Adrenal gland (tissue), 12 donors: ENCODE data around the gene MAGI2. TPM values are rescaled to one million over a fixed set of nuclear protein-coding genes. Genes with fewer than 3 reads are reported as not detected.

Source experiments
- DNase-seq, 7 donors: peaks; one replicate each; pipeline ENCODE4 v3.0.0-alpha.2; 2019 to 2020
- H3K27ac ChIP-seq, 5 donors: fragments of 200-600 bp; sonication (generic) in 4 of 5; 1 replicate in 3 of 5; 2 replicates in 2 of 5; pipeline versions ENCODE4 v1.5.1 to v1.8.0; 2016 to 2020; ENCODE audit warnings: mild to moderate bottlenecking in 1 of 5
- H3K27me3 ChIP-seq: fragments of 200-600 bp; 2 replicates; pipeline ENCODE4 v1.8.0; 2021
- H3K36me3 ChIP-seq, 2 donors: fragments of 200-600 bp; replicated peaks in 1 of 2; 1 replicate in 1 of 2; 2 replicates in 1 of 2; pipeline versions ENCODE4 v1.5.1 to v1.8.0; 2018 to 2022
- H3K4me1 ChIP-seq, 2 donors: fragments of 200-600 bp; replicated peaks in 1 of 2; 1 replicate in 1 of 2; 2 replicates in 1 of 2; pipeline versions ENCODE4 v1.5.1 to v1.8.0; 2018 to 2021
- H3K4me3 ChIP-seq, 4 donors: fragments of 200-600 bp; sonication (generic) in 3 of 4; one replicate each; pipeline ENCODE4 v1.5.1; 2016 to 2018
- H3K9me3 ChIP-seq, 3 donors: fragments of 200-600 bp; sonication (generic) in 1 of 3; replicated peaks in 1 of 3; 1 replicate in 2 of 3; 2 replicates in 1 of 3; pipeline versions ENCODE4 v1.5.1 to v1.8.0; 2016 to 2021
- CTCF ChIP-seq, 6 experiments: fragments of 450-650 bp in 4 of 6; fragments of 200-600 bp in 2 of 6; sonication (generic) in 1 of 6; IDR thresholded peaks; 1 replicate in 5 of 6; 2 replicates in 1 of 6; pipeline versions ENCODE4 v1.5.1 to v1.8.0; 2016 to 2021; ENCODE audit warnings: antibody characterized with exemption in 6 of 6, mild to moderate bottlenecking in 2 of 6, moderate library complexity in 1 of 6
- POLR2A ChIP-seq, 2 donors: fragments of 450-650 bp; IDR thresholded peaks; one replicate each; pipeline ENCODE4 v1.6.1; 2017; ENCODE audit warnings: antibody characterized with exemption in 2 of 2, mild to moderate bottlenecking in 2 of 2, moderate library complexity in 1 of 2
- WGBS, 4 donors: extraction: QIAGEN DNeasy Blood & Tissue Kit in 2 of 4; methylation state at CpG; one replicate each; pipeline versions ENCODE4 v1.1.5 to v1.1.7; 2013 to 2017; 5-methylcytosine and 5-hydroxymethylcytosine counted together
- intact Hi-C, 2 donors: fragments of 100-400 bp; cut with DNase I; formaldehyde crosslinking; loops; one replicate each; pipeline versions ENCODE4 v1.14.1 to v1.15.0; 2022 to 2023
- polyA plus RNA-seq, 3 donors: library from polyadenylated mRNA; stranded (reverse); fragments of 200-250 nt in 2 of 3; fragments of 350-450 nt in 1 of 3; fragmentation: Illumina TruSeq in 1 of 3; extraction: RNeasy Lipid Tissue Mini Kit (QIAGEN cat#74804) in 1 of 3; gene quantifications; one replicate each; pipeline ENCODE4 v1.2.3, GENCODE V29; 2013 to 2014
- total RNA-seq, 9 donors: library from RNA; depleted of rRNA in 4 of 9; stranded (reverse); fragments of >200 nt in 4 of 9; fragments of 120-200 nt in 1 of 9; fragmentation: NEBNext Ultra II Directional in 1 of 9; extraction: Animal tissue kit (Norgen Biotek cat#: 25700) in 1 of 9; gene quantifications; one replicate each; pipeline versions ENCODE4 v1.1.0 to v1.2.4, GENCODE V29; 2013 to 2023
- donor health status: healthy with polysubstance abuse.
- donor health status: Bipolar disorder and iron deficiency.
- donor health status: DM: yes; HTN: yes; CAD: no.
- donor health status: DM: no; HTN: no; CAD: no.
- donor health status: DM: no; HTN: no; CAD: no.
- donor health status: DM: yes; HTN: yes; CAD: no.

The MAGI2 gene
- total and polyA plus RNA-seq, 12 donors, result 3.2 to 37.1 (median 17.1) TPM

DNA sequence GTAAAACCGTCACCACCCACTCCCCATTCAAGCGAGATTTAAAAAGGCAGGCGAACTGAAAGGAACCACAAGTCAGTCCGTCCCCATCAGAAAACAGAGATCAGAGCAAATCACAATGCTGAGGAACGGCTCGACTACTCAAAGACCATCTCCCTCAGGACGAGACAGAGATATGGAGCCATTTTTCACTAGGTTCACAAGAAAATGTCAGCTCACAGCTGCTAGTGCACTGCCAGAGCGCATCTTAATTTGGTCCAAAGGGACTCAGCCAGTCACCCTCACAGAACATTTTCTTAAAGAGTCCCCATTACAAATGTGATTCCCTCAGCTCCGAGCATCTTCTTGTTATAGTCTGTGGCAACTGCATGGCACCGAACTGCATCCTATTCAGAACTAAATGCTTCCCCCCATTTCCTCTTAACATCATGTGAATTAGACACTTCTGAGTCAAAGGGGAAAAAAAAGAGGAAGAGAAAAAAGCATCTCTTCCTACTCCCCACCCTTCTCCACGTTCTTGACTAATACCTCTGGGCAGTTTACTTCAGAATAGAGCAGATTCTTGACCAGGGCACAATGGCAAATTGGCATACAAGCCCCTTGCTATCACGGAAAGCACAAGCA lies 683.9 kb downstream of the MAGI2 start:
- Histone ChIP-seq H3K36me3 (no peaks in the 10 kb centered on the region), H3K4me3 (peak overlapping the region in 1 of 4 donors; percentile 36), H3K4me1 (peaks cover 0 to 14% of the 10 kb centered on the region in 2 donors), H3K27ac (no peak overlapping the region), H3K9me3 (no peaks in the 10 kb centered on the region), H3K27me3 (no peaks in the 10 kb centered on the region)
- intact Hi-C loops, result no loop called here
- WGBS, 4 donors, result 20 to 24% (median 22%) methylated on average over 12 of the region's 12 CpGs
- TF ChIP-seq POLR2A (IDR thresholded peaks at IDR 0.05) (no peak), CTCF (IDR thresholded peaks at IDR 0.05) (no peak)
- DNase-seq, result no peak

DNA sequence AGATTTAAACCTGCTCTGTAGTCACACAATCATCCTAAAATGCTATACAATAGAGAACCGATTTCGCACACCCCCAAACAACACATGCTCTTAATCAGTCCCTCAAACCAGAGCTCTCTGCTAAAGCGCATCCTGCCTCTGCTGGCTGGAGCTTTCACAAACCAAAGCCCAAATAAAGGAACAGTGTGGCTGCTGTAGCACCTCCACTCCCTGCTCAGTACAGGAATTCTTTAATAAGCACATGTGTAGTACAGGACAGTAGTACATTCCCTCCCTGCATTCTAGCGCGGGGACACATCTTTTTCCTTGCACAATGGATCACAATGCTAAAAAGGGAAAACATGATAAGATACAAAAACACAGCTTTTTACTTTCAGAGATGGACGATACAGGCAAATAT lies 684.6 kb downstream of the MAGI2 start:
- H3K4me3 ChIP-seq, result no peak overlapping the region

DNA sequence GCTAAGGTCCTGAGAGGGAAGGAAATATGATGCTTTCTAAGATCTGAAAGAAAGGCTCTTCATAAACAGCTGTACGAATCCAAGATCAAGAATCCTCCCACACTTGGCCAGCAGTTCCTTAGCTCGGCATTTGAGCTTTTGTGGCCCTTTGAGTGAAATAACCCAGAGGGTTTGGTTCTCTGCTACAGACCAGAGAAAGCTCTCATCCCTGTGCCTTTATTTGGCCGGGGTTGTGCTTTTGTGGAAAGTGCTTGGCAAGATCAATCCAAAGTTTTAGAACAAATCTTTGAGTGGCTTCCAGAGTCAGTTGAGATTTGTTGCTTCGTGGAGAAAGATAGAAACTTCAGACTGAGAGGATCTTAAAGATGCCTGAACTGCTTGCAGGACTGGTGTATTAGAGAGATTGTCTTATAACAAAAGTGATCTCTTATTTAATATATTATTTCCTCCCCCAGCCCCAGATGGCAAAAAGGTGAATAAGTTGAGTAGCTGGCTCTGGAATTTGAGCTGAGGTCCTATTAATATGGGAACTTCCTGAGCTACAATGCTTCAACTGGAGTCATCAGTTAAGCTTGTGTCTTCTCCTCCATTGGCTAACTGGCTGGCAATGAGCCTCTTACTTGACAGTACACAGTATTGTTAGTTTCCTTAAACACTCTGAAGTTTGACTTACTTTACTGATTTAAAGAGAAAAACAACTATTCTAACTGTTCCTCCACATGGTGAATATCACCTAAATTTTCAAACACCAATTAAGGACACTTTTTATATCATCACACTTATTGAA lies 687.3 kb downstream of the MAGI2 start:
- Histone ChIP-seq H3K4me1 (peaks cover 0 to 14% of the 10 kb centered on the region in 2 donors), H3K27me3 (no peaks in the 10 kb centered on the region), H3K36me3 (no peaks in the 10 kb centered on the region), H3K9me3 (no peaks in the 10 kb centered on the region), H3K27ac (no peak overlapping the region), H3K4me3 (no peak overlapping the region)
- TF ChIP-seq POLR2A (IDR thresholded peaks at IDR 0.05) (no peak), CTCF (IDR thresholded peaks at IDR 0.05) (no peak)
- DNase-seq, result no peak
- intact Hi-C loops, result no loop called here
- WGBS, 4 donors, result 77 to 86% (median 85%) methylated on average over 4 of the region's 4 CpGs

More for the DNA sequence above, 684.6 kb downstream of the MAGI2 start:
- Histone ChIP-seq H3K4me1 (peaks cover 0 to 14% of the 10 kb centered on the region in 2 donors), H3K27me3 (no peaks in the 10 kb centered on the region), H3K27ac (no peak overlapping the region), H3K36me3 (no peaks in the 10 kb centered on the region), H3K9me3 (no peaks in the 10 kb centered on the region)
- intact Hi-C loops, result no loop called here
- DNase-seq, result no peak
- TF ChIP-seq POLR2A (IDR thresholded peaks at IDR 0.05), result no peak
- TF ChIP-seq CTCF (IDR thresholded peaks at IDR 0.05), result no peak
- 46 to 52% (median 50%) methylated on average over 6 of the region's 6 CpGs for WGBS, 4 donors

GRCh38 chr7:78764571-78764970 lies 688.9 kb downstream of the MAGI2 start:
- no peaks in the 10 kb centered on the region for H3K9me3 ChIP-seq
- 93 to 95% (median 94%) methylated on average over 3 of the region's 3 CpGs for WGBS, 4 donors
- H3K27me3 ChIP-seq, result no peaks in the 10 kb centered on the region
- peaks cover 0 to 10% of the 10 kb centered on the region in 2 donors for H3K4me1 ChIP-seq
- no peak for DNase-seq
- no peak overlapping the region for H3K4me3 ChIP-seq
- no peak overlapping the region for H3K27ac ChIP-seq
- intact Hi-C loops, result no loop called here
- no peaks in the 10 kb centered on the region for H3K36me3 ChIP-seq
- TF ChIP-seq POLR2A (IDR thresholded peaks at IDR 0.05) (no peak), CTCF (IDR thresholded peaks at IDR 0.05) (no peak)
